ENCODE measurements around the gene SERPINE2. TPM values are rescaled to one million over a fixed set of nuclear protein-coding genes. Genes with fewer than 3 reads are reported as not detected.

The SERPINE2 gene
- total RNA-seq, 6 experiments from 2014 or later: 1.2 to 5.1 (median 2.1) TPM

DNA sequence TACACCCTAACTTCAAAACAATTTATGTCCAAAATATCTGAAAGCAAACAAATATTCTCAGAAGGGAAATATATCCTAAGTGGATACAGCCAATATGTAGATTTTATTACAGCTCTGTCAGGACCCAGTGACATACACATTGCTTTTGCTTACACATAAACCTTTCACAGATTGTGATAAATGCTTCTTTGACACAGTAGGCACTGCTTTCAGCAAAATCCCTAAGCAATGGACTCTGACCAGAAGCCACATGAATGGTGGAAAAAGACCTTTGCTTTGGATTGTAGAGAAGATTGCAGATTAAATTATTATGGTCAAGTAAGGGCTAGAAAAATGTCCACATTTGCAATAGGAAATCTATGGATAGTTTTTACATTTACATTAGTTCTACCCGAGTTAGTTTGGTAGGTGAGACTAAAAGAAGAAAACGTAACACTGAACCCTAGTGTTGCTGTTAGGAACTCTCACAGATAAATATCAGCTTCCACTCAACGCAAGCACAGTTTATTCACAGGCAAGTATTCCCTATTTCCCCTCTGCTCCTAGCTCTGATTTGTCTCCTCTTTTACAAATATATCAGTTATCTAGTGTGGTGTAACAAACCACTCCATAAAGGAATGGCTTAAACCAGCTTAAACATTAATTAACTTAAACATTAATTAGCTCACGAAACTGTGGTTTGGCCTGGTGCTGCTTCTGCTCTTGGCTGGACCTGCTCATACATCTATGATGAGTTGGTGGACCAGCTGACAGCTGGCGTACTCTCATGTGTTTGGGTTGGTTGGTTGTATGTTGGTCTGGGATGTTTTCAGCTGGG is 23.6 kb upstream of the SERPINE2 start:
- no peaks in the 10 kb centered on the region for H3K27me3 ChIP-seq
- H3K4me3 ChIP-seq: no peak overlapping the region
- TF ChIP-seq, protein P1, sequence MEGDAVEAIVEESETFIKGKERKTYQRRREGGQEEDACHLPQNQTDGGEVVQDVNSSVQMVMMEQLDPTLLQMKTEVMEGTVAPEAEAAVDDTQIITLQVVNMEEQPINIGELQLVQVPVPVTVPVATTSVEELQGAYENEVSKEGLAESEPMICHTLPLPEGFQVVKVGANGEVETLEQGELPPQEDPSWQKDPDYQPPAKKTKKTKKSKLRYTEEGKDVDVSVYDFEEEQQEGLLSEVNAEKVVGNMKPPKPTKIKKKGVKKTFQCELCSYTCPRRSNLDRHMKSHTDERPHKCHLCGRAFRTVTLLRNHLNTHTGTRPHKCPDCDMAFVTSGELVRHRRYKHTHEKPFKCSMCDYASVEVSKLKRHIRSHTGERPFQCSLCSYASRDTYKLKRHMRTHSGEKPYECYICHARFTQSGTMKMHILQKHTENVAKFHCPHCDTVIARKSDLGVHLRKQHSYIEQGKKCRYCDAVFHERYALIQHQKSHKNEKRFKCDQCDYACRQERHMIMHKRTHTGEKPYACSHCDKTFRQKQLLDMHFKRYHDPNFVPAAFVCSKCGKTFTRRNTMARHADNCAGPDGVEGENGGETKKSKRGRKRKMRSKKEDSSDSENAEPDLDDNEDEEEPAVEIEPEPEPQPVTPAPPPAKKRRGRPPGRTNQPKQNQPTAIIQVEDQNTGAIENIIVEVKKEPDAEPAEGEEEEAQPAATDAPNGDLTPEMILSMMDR (IDR thresholded peaks at IDR 0.05): no peak
- TF ChIP-seq POLR2A (IDR thresholded peaks at IDR 0.05): no peak
- H3K9me3 ChIP-seq: no peaks in the 10 kb centered on the region
- H3K36me3 ChIP-seq: no peaks in the 10 kb centered on the region
- H3K4me1 ChIP-seq: no peaks in the 10 kb centered on the region
- no peak overlapping the region for H3K27ac ChIP-seq
- ATAC-seq (peak in 1 of 4 donors; percentile 28), DNase-seq (no peak)
- intact Hi-C loops (cut with DNase I): no loop called here
- WGBS (ENCODE audit: insufficient coverage, low coverage, low lambda C conversion rate, missing lambda C conversion rate): 44% methylated on average over 5 of the region's 5 CpGs

DNA sequence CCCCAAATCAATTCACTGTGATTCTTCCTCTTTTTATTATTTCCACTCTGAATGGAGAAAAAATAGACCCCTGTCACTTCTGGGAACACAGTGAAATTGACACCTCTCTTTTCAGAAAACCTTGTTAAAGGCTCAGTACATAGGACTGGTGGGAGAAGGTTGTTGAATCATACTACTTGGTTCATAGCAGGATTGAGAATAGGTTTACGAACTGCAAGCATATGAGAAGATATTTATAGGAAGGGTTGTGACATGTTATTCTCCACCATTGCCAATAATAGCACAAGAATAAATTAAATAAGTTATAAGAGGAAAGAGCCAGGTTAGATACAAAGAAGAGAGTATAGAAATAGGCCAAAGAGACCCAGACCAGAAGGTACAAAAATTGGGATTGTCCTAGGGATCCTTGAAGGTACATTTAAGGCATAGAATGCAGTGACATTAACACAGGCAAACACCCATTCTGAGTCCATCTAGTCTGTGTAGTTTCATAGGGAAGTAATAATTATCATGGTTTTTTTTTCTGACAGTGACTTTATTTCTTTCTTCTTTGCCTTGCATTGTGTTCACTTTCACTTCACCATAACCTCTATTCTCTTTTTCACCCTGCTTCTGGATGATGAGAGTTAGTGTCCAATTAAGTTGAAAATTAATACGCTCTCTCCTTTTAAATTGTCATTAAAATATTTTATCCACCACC is 21.8 kb upstream of the SERPINE2 start:
- intact Hi-C loops (cut with DNase I): no loop called here
- no peak for DNase-seq
- no peaks in the 10 kb centered on the region for H3K36me3 ChIP-seq
- 80% methylated on average over 2 of the region's 2 CpGs for WGBS (ENCODE audit: insufficient coverage, low coverage, low lambda C conversion rate, missing lambda C conversion rate)
- no peaks in the 10 kb centered on the region for H3K4me1 ChIP-seq
- TF ChIP-seq POLR2A (IDR thresholded peaks at IDR 0.05): no peak
- TF ChIP-seq, protein P1 (IDR thresholded peaks at IDR 0.05): no peak
- H3K27ac ChIP-seq: no peak overlapping the region
- no peaks in the 10 kb centered on the region for H3K27me3 ChIP-seq
- no peak for ATAC-seq
- no peak overlapping the region for H3K4me3 ChIP-seq
- H3K9me3 ChIP-seq: no peaks in the 10 kb centered on the region

DNA sequence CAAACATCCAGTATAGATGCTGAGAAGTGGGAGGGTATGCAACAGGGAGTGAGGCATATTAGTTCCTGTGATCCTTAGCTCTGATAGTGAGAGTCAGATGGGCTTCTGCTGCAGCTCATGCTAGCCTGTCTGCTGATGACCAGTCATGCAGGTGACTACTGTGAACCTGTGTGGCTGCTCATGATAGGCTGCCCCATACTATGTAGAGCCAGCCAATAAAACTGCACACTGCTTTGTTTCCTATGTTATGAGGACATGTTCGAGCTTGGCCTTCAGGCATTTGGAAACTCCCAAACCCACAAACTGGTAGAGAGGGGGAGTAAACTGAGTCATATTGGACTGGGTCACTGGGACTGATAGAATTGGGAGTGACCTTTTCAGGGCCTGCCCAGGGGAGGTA is 20.1 kb upstream of the SERPINE2 start:
- intact Hi-C loops (cut with DNase I): no loop called here
- Histone ChIP-seq H3K27me3 (no peaks in the 10 kb centered on the region), H3K4me3 (no peak overlapping the region), H3K36me3 (no peaks in the 10 kb centered on the region), H3K4me1 (no peaks in the 10 kb centered on the region), H3K27ac (no peak overlapping the region), H3K9me3 (no peaks in the 10 kb centered on the region)
- ATAC-seq: no peak
- 44% methylated on average over 1 of the region's 1 CpG for WGBS (ENCODE audit: insufficient coverage, low coverage, low lambda C conversion rate, missing lambda C conversion rate)
- no peak for DNase-seq
- TF ChIP-seq POLR2A (IDR thresholded peaks at IDR 0.05): no peak
- TF ChIP-seq, protein P1 (IDR thresholded peaks at IDR 0.05): no peak

DNA sequence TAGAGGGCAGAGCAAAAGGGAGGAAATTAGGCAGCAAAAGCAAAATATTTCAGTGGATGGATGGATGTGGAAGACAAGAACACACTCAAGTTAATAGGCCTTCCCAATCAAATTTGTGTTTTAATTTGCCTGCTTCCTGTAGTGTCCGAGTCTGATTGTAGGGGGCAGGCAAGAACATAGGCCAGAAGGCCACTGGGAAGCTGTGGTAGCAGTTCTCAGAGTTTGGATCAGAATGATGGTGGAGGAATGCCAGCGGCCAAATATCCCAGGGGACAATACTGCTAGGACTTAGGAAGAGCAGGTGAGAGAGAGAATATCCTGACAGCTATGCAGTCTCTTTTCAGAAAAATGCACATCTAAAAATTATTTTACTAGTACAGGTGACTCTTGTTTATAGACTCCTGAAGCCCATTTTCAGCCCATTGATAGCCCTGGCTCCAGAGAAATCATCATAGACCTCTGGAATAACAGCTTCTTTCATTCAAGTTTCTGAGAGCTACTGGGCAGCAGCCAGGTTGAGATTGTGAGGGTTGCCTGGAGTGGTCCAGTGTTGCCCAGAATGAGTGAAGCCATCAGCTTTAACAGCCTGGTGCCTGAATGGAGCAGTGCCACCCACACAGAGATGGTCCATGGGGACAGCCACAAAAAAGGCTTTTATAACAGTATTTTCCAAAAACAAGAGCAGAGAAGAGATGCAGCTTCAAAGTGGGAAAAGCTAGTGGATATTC is 19.1 kb upstream of the SERPINE2 start:
- Histone ChIP-seq H3K27ac (no peak overlapping the region), H3K27me3 (no peaks in the 10 kb centered on the region), H3K4me1 (no peaks in the 10 kb centered on the region), H3K4me3 (no peak overlapping the region), H3K9me3 (no peaks in the 10 kb centered on the region), H3K36me3 (no peaks in the 10 kb centered on the region)
- TF ChIP-seq, protein P1 (IDR thresholded peaks at IDR 0.05): no peak
- TF ChIP-seq POLR2A (IDR thresholded peaks at IDR 0.05): no peak
- DNase-seq (no peak), ATAC-seq (no peak)
- intact Hi-C loops (cut with DNase I): no loop called here
- 10% methylated on average over 1 of the region's 2 CpGs for WGBS (ENCODE audit: insufficient coverage, low coverage, low lambda C conversion rate, missing lambda C conversion rate)
